HG03159 (cell line): ENCODE data around the gene ARHGEF6.

Source experiments
- ATAC-seq: cut with Tn5 transposase; IDR thresholded peaks from one replicate; pipeline ENCODE4 v1.9.1; 2021; ENCODE audit warnings: mild to moderate bottlenecking, moderate library complexity; ENCODE audit not compliant: unreplicated experiment

ARHGEF6 gene

GRCh38 chrX:136697156-136697555 lies 83.6 kb downstream of the ARHGEF6 start:
- no peak for ATAC-seq

GRCh38 chrX:136694431-136695087 lies 86.2 kb downstream of the ARHGEF6 start:
- peak; percentile 71 for ATAC-seq

- no peak for ATAC-seq
These were observed 88.5 kb downstream of the ARHGEF6 start for GRCh38 chrX:136692271-136692670.

- no peak for ATAC-seq
These were observed 89.5 kb downstream of the ARHGEF6 start for GRCh38 chrX:136691028-136691809.

- ATAC-seq, result no peak
These were observed 91.3 kb downstream of the ARHGEF6 start for GRCh38 chrX:136689436-136689835.

- no peak for ATAC-seq
These were observed 93.3 kb downstream of the ARHGEF6 start for GRCh38 chrX:136687457-136687856.

GRCh38 chrX:136684120-136684519 lies 96.6 kb downstream of the ARHGEF6 start:
- no peak for ATAC-seq

GRCh38 chrX:136679531-136679930 lies 101.2 kb downstream of the ARHGEF6 start:
- no peak for ATAC-seq

GRCh38 chrX:136674270-136674985 lies 106.3 kb downstream of the ARHGEF6 start:
- no peak for ATAC-seq

GRCh38 chrX:136671006-136671610 lies 109.6 kb downstream of the ARHGEF6 start:
- peak; percentile 30 for ATAC-seq

GRCh38 chrX:136667446-136668168 lies 113.1 kb downstream of the ARHGEF6 start:
- ATAC-seq, result no peak

GRCh38 chrX:136666088-136666487 lies 114.6 kb downstream of the ARHGEF6 start:
- no peak for ATAC-seq

- peak; percentile 77 for ATAC-seq
These were observed 115.4 kb downstream of the ARHGEF6 start for GRCh38 chrX:136665258-136665900.

- ATAC-seq, result no peak
These were observed 117.8 kb downstream of the ARHGEF6 start for GRCh38 chrX:136662976-136663375.

GRCh38 chrX:136662104-136662503 lies 118.6 kb downstream of the ARHGEF6 start:
- ATAC-seq, result no peak

- no peak for ATAC-seq
These were observed 119.8 kb downstream of the ARHGEF6 start for GRCh38 chrX:136660896-136661295.

- no peak for ATAC-seq
These were observed 121.6 kb downstream of the ARHGEF6 start for GRCh38 chrX:136659174-136659573.

- ATAC-seq, result no peak
These were observed 122.6 kb downstream of the ARHGEF6 start for GRCh38 chrX:136658151-136658550.

- no peak for ATAC-seq
These were observed 124.3 kb downstream of the ARHGEF6 start for GRCh38 chrX:136656361-136656964.
